Superior temporal gyrus (tissue), 1 donor: ENCODE measurements around the gene DICER1.

Source experiments
- DNase-seq: peaks from one replicate; pipeline ENCODE4 v3.0.0-alpha.2; 2016; ENCODE audit errors: extremely low spot score

DICER1 gene

GRCh38 chr14:95125915-95126314, 31.4 kb downstream of the DICER1 start:
- DNase-seq, result no peak

- DNase-seq, result no peak
Measured at GRCh38 chr14:95125221-95125620, 32.1 kb downstream of the DICER1 start.

GRCh38 chr14:95123891-95124579, 33.3 kb downstream of the DICER1 start:
- DNase-seq, result peak; percentile 79

- no peak for DNase-seq
Measured at GRCh38 chr14:95122621-95122945, 34.7 kb downstream of the DICER1 start.

- DNase-seq, result no peak
Measured at GRCh38 chr14:95121911-95122620, 35.3 kb downstream of the DICER1 start.

GRCh38 chr14:95119336-95119735, 38.0 kb downstream of the DICER1 start:
- DNase-seq, result peak; percentile 95

- no peak for DNase-seq
Measured at GRCh38 chr14:95117937-95118721, 39.2 kb downstream of the DICER1 start.

- DNase-seq, result no peak
Measured at GRCh38 chr14:95113476-95113875, 43.9 kb downstream of the DICER1 start.

- peak; percentile 28 for DNase-seq
Measured at GRCh38 chr14:95111507-95112164, 45.7 kb downstream of the DICER1 start.

GRCh38 chr14:95110178-95110577, 47.2 kb downstream of the DICER1 start:
- DNase-seq, result peak; percentile 33

GRCh38 chr14:95107711-95108110, 49.6 kb downstream of the DICER1 start:
- DNase-seq, result no peak

GRCh38 chr14:95106971-95107370, 50.4 kb downstream of the DICER1 start:
- DNase-seq, result no peak

- no peak for DNase-seq
Measured at GRCh38 chr14:95104911-95105310, 52.4 kb downstream of the DICER1 start.

GRCh38 chr14:95102680-95103044, 54.7 kb downstream of the DICER1 start:
- DNase-seq, result peak; percentile 52

GRCh38 chr14:95101736-95102679, 55.3 kb downstream of the DICER1 start:
- no peak for DNase-seq

GRCh38 chr14:95098984-95099599, 58.2 kb downstream of the DICER1 start:
- peak; percentile 84 for DNase-seq

GRCh38 chr14:95097385-95097784, 59.9 kb downstream of the DICER1 start:
- DNase-seq, result peak; percentile 25

GRCh38 chr14:95096476-95096875, 60.9 kb downstream of the DICER1 start:
- peak; percentile 36 for DNase-seq

- peak; percentile 74 for DNase-seq
Measured at GRCh38 chr14:95095996-95096395, 61.3 kb downstream of the DICER1 start.

- DNase-seq, result no peak
Measured at GRCh38 chr14:95092723-95093122, 64.6 kb downstream of the DICER1 start.

GRCh38 chr14:95091581-95091980, 65.7 kb downstream of the DICER1 start:
- DNase-seq, result peak; percentile 15
